Caco-2 (cell line): ENCODE data around the gene ERICH4. TPM values are rescaled to one million over a fixed set of nuclear protein-coding genes. Genes with fewer than 3 reads are reported as not detected.
"Not testable (repeated sequence)": the region's sequence is repeated elsewhere in the genome, so short reads cannot be mapped to it uniquely, and the experiment has no call there.

Experiments
- BruUV-seq: library from RNA; stranded (reverse); fragments of 400-500 nt; replicated peaks from 2 replicates; lab custom pipeline; 2021; lab: Mats Ljungman, UMichigan
- CTCF ChIA-PET: fragments of 300-600 bp; sonication (Branson Sonifier 250); formaldehyde crosslinking; loops from one replicate; lab custom pipeline; 2022; ENCODE audit warnings: antibody characterized with exemption; lab: Charles Lee
- POLR2A ChIA-PET: fragments of 300-600 bp; sonication (Branson Sonifier 250); formaldehyde crosslinking; loops from one replicate; lab custom pipeline; 2022; ENCODE audit warnings: antibody characterized with exemption; lab: Charles Lee
- DNase-seq, 2 experiments: peaks; one replicate each; pipeline versions ENCODE4 v3.0.0 to v3.0.0-alpha.2; 2020 to 2022
- H3K27me3 ChIP-seq: replicated peaks from 2 replicates; pipeline ENCODE4 v1.6.0; 2011; ENCODE audit warnings: low read length; ENCODE audit not compliant: control insufficient read depth, insufficient read depth
- H3K36me3 ChIP-seq: 2 replicates; pipeline ENCODE4 v1.5.1; 2011; ENCODE audit warnings: low read length; ENCODE audit not compliant: control insufficient read depth, insufficient read depth
- H3K4me1 ChIP-seq: fragments of 250-450 bp; sonication (Bioruptor Pico); 2 replicates; pipeline ENCODE4 v1.5.1; 2020; ENCODE audit warnings: mild to moderate bottlenecking
- H3K4me3 ChIP-seq: 2 replicates; pipeline ENCODE4 v1.5.1; 2011; ENCODE audit warnings: low read depth, mild to moderate bottlenecking, control low read depth, low read length
- H3K9me3 ChIP-seq: fragments of 250-450 bp; sonication (Bioruptor Pico); 2 replicates; pipeline ENCODE4 v1.5.1; 2020; ENCODE audit warnings: mild to moderate bottlenecking, moderate library complexity
- H3K27ac Mint-ChIP-seq: one replicate; pipeline ENCODE4 v1.8.0; 2022; ENCODE audit warnings: mixed read lengths; ENCODE audit not compliant: unreplicated experiment
- H3K27me3 Mint-ChIP-seq: one replicate; pipeline ENCODE4 v1.8.0; 2022; ENCODE audit warnings: mixed read lengths; ENCODE audit not compliant: insufficient read depth, unreplicated experiment
- H3K36me3 Mint-ChIP-seq: one replicate; pipeline ENCODE4 v1.8.0; 2022; ENCODE audit warnings: mild to moderate bottlenecking, mixed read lengths; ENCODE audit not compliant: insufficient read depth, unreplicated experiment
- H3K4me1 Mint-ChIP-seq: one replicate; pipeline ENCODE4 v1.8.0; 2022; ENCODE audit warnings: low read depth, mixed read lengths; ENCODE audit not compliant: unreplicated experiment
- H3K4me3 Mint-ChIP-seq: one replicate; pipeline ENCODE4 v1.8.0; 2022; ENCODE audit warnings: mild to moderate bottlenecking, moderate library complexity, mixed read lengths; ENCODE audit not compliant: unreplicated experiment
- H3K9me3 Mint-ChIP-seq: one replicate; pipeline ENCODE4 v1.8.0; 2022; ENCODE audit warnings: mixed read lengths; ENCODE audit not compliant: unreplicated experiment
- intact Hi-C: fragments of 100-400 bp; cut with micrococcal nuclease; formaldehyde crosslinking; loops from one replicate; pipeline ENCODE4 v1.10.0; 2022; ENCODE audit not compliant: unreplicated experiment
- total RNA-seq: library from RNA; stranded (reverse); gene quantifications from 2 replicates; pipeline ENCODE4 v1.2.3, GENCODE V29; 2022
- TF ChIP-seq, protein P1 (sequence below), 2 experiments: fragments of 200-600 bp in 1 of 2; IDR thresholded peaks; 1 replicate in 1 of 2; 2 replicates in 1 of 2; pipeline versions ENCODE4 v1.5.1 to v1.8.0; 2011 to 2022; ENCODE audit warnings: antibody characterized with exemption in 1 of 2, control low read depth in 1 of 2, inconsistent platforms in 1 of 2, low read depth in 1 of 2, low read length in 1 of 2, mild to moderate bottlenecking in 1 of 2, moderate library complexity in 1 of 2; ENCODE audit not compliant: insufficient read depth in 1 of 2, severe bottlenecking in 1 of 2, unreplicated experiment in 1 of 2

Gene ERICH4
- total RNA-seq, 1 experiment from 2014 or later = not detected

GRCh38 chr19:41480336-41480735 is 37.4 kb downstream of the ERICH4 start:
- DNase-seq = no peak
- H3K27ac Mint-ChIP-seq = no peak overlapping the region
- no peaks in the 10 kb centered on the region for H3K4me1 Mint-ChIP-seq
- no peak overlapping the region for H3K4me3 ChIP-seq
- H3K36me3 Mint-ChIP-seq = no peaks in the 10 kb centered on the region
- H3K9me3 ChIP-seq = no peaks in the 10 kb centered on the region
- ChIA-PET POLR2A (no interaction called here), CTCF (no interaction called here)
- TF ChIP-seq, protein P1, sequence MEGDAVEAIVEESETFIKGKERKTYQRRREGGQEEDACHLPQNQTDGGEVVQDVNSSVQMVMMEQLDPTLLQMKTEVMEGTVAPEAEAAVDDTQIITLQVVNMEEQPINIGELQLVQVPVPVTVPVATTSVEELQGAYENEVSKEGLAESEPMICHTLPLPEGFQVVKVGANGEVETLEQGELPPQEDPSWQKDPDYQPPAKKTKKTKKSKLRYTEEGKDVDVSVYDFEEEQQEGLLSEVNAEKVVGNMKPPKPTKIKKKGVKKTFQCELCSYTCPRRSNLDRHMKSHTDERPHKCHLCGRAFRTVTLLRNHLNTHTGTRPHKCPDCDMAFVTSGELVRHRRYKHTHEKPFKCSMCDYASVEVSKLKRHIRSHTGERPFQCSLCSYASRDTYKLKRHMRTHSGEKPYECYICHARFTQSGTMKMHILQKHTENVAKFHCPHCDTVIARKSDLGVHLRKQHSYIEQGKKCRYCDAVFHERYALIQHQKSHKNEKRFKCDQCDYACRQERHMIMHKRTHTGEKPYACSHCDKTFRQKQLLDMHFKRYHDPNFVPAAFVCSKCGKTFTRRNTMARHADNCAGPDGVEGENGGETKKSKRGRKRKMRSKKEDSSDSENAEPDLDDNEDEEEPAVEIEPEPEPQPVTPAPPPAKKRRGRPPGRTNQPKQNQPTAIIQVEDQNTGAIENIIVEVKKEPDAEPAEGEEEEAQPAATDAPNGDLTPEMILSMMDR (IDR thresholded peaks at IDR 0.05; ENCODE audit: insufficient read depth in 1 of 2, low read depth in 1 of 2, low read length in 1 of 2, severe bottlenecking in 1 of 2, unreplicated experiment in 1 of 2) = no peak
- H3K4me1 ChIP-seq = no peaks in the 10 kb centered on the region
- H3K9me3 Mint-ChIP-seq = no peaks in the 10 kb centered on the region
- no peak overlapping the region for H3K4me3 Mint-ChIP-seq
- no peaks in the 10 kb centered on the region for H3K27me3 ChIP-seq
- no TSS peak for BruUV-seq
- peaks cover 33% of the 10 kb centered on the region for H3K27me3 Mint-ChIP-seq
- intact Hi-C loops = no loop called here
- H3K36me3 ChIP-seq = no peaks in the 10 kb centered on the region

GRCh38 chr19:41484822-41485221 is 41.9 kb downstream of the ERICH4 start:
- Histone ChIP-seq H3K4me1 (no peaks in the 10 kb centered on the region), H3K36me3 (no peaks in the 10 kb centered on the region), H3K27me3 (no peaks in the 10 kb centered on the region), H3K9me3 (no peaks in the 10 kb centered on the region), H3K4me3 (no peak overlapping the region)
- intact Hi-C loops = no loop called here
- no peaks in the 10 kb centered on the region for H3K4me1 Mint-ChIP-seq
- H3K27me3 Mint-ChIP-seq = peaks cover 24% of the 10 kb centered on the region
- CTCF ChIA-PET = no interaction called here
- no peaks in the 10 kb centered on the region for H3K36me3 Mint-ChIP-seq
- DNase-seq = no peak
- POLR2A ChIA-PET = no interaction called here
- H3K4me3 Mint-ChIP-seq = no peak overlapping the region
- no TSS peak for BruUV-seq
- TF ChIP-seq, protein P1 (IDR thresholded peaks at IDR 0.05; ENCODE audit: insufficient read depth in 1 of 2, low read depth in 1 of 2, low read length in 1 of 2, severe bottlenecking in 1 of 2, unreplicated experiment in 1 of 2) = no peak
- peaks cover 9% of the 10 kb centered on the region for H3K9me3 Mint-ChIP-seq
- no peak overlapping the region for H3K27ac Mint-ChIP-seq

GRCh38 chr19:41486953-41487352 is 44.0 kb downstream of the ERICH4 start:
- H3K27me3 Mint-ChIP-seq = peaks cover 21% of the 10 kb centered on the region
- CTCF ChIA-PET, POLR2A ChIA-PET: not testable (repeated sequence)

GRCh38 chr19:41492843-41493242 is 49.9 kb downstream of the ERICH4 start:
- Mint-ChIP-seq H3K9me3 (peaks cover 10% of the 10 kb centered on the region), H3K36me3 (peaks cover 6% of the 10 kb centered on the region), H3K27ac (no peak overlapping the region), H3K4me1 (no peaks in the 10 kb centered on the region), H3K27me3 (peaks cover 6% of the 10 kb centered on the region), H3K4me3 (no peak overlapping the region)
- Histone ChIP-seq H3K4me3 (no peak overlapping the region), H3K9me3 (no peaks in the 10 kb centered on the region; the same call in 1 of the 2 replicates), H3K36me3 (no peaks in the 10 kb centered on the region), H3K27me3 (no peaks in the 10 kb centered on the region), H3K4me1 (no peaks in the 10 kb centered on the region)
- intact Hi-C loops = no loop called here
- TF ChIP-seq, protein P1 (IDR thresholded peaks at IDR 0.05; ENCODE audit: insufficient read depth in 1 of 2, low read depth in 1 of 2, low read length in 1 of 2, severe bottlenecking in 1 of 2, unreplicated experiment in 1 of 2) = no peak
- BruUV-seq = no TSS peak
- ChIA-PET POLR2A (no interaction called here), CTCF (no interaction called here)
- DNase-seq = no peak

More at GRCh38 chr19:41486953-41487352, 44.0 kb downstream of the ERICH4 start:
- H3K36me3 ChIP-seq, intact Hi-C loops, H3K27ac Mint-ChIP-seq, H3K9me3 Mint-ChIP-seq, H3K9me3 ChIP-seq, H3K36me3 Mint-ChIP-seq, DNase-seq, H3K4me3 ChIP-seq, H3K4me1 ChIP-seq, BruUV-seq, H3K4me1 Mint-ChIP-seq, H3K4me3 Mint-ChIP-seq, H3K27me3 ChIP-seq: not testable (repeated sequence)
